GM21423 (cell line): Measurements from ENCODE around the gene ZNF398.
"Not testable (repeated sequence)": the region's sequence is repeated elsewhere in the genome, so short reads cannot be mapped to it uniquely, and the experiment has no call there.

Experiments
- ATAC-seq: cut with Tn5 transposase; IDR thresholded peaks from one replicate; pipeline ENCODE4 v1.9.1; 2021; ENCODE audit warnings: mild to moderate bottlenecking, moderate library complexity; ENCODE audit not compliant: unreplicated experiment

ZNF398 gene

GRCh38 chr7:149223761-149224160 lies 76.5 kb downstream of the ZNF398 start:
- ATAC-seq: no peak

- no peak for ATAC-seq
Observed at GRCh38 chr7:149224352-149224751, 77.1 kb downstream of the ZNF398 start.

DNA sequence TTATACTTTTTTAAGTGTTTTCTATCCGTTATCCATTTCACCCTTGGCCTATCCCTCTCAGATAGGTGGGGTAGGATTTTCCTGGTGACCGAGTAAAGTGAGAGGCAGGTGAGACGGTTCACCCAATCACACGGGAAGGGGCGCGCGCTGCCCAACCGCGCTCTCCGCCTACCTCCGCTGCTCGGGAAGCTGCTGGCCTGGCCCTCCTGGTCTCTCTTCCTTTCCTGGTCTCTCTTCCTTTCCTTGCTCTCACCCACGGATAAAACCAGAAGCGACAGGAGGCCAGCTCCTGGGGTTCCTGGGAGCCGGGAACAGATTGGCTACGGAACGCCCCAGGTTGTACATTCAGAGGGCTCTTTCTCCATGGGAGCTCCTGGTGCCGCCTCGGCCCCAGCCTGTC lies 77.9 kb downstream of the ZNF398 start:
- no peak for ATAC-seq

GRCh38 chr7:149225656-149226055 lies 78.4 kb downstream of the ZNF398 start:
- no peak for ATAC-seq

GRCh38 chr7:149226366-149226765 lies 79.1 kb downstream of the ZNF398 start:
- ATAC-seq: not testable (repeated sequence)

DNA sequence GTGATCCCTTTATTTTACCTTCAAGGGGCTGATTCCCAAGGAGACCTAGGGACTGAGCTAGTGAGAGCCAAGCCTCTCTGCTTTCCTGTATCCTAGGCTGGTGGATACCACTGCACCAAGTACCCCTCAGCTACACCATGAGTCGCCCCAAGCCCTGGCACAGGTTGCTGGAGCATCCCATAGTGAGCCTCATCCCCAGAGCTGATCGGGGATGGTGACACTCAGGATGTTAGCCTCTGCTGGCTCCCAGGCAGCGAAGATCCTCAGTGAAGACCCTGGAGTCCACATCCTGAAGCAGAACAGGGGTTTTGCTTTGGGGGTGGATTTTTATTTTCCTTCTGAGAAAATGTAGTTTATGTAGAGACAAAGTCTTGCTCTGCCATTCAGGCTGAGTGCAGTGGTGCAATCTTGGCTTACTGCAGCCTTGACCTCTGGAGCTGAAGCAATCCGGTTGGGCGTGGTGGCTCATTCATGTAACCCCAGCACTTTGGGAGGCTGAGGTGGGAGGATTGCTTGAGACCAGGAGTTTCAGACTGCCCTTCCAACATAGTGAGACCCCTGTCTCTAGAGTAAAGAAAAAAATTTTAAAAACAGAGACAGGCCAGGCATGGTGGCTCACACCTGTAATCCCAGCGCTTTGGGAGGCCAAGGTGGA lies 79.7 kb downstream of the ZNF398 start:
- no peak for ATAC-seq

GRCh38 chr7:149228831-149229471 lies 81.7 kb downstream of the ZNF398 start:
- ATAC-seq: no peak

GRCh38 chr7:149229526-149229925 lies 82.3 kb downstream of the ZNF398 start:
- no peak for ATAC-seq

DNA sequence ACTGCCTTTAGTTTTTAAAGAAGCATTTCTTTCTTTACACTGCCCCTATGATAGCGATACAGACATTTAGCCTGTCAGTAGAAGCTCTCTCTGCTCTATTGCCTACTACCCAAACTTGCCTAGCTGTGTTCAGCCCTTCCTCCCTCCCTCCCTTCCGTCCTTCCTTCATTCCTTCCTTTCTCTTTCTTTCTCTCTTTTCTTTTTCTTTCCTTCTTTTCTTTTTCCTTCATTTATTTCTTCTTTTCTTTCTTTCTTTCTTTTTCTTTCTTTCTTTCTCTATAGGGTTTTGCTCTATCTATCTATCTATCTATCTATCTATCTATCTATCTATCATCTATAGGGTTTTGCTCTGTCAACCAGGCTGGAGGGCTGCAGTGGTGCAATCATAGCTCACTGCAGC lies 85.1 kb downstream of the ZNF398 start:
- no peak for ATAC-seq
